Adipocyte (in vitro differentiated cells): ENCODE results near the gene SPATA24.

ENCODE experiments used
- DNase-seq: peaks from one replicate; pipeline ENCODE4 v3.0.0-alpha.2; 2015; ENCODE audit warnings: low read depth
- H3K27me3 ChIP-seq: replicated peaks from 2 replicates; pipeline ENCODE4 v1.7.0; 2013; ENCODE audit warnings: mild to moderate bottlenecking, low read length, moderate library complexity; ENCODE audit not compliant: control insufficient read depth, insufficient read depth
- H3K36me3 ChIP-seq: 2 replicates; pipeline ENCODE4 v1.7.0; 2013; ENCODE audit warnings: low read length, mild to moderate bottlenecking, moderate library complexity; ENCODE audit not compliant: control insufficient read depth, insufficient read depth, severe bottlenecking
- H3K4me1 ChIP-seq: 2 replicates; pipeline ENCODE4 v1.7.0; 2013; ENCODE audit warnings: mild to moderate bottlenecking, low read length, moderate library complexity; ENCODE audit not compliant: control insufficient read depth, insufficient read depth
- H3K4me3 ChIP-seq: 2 replicates; pipeline ENCODE4 v1.7.0; 2013; ENCODE audit warnings: mild to moderate bottlenecking, low read length, moderate library complexity
- H3K9ac ChIP-seq: 2 replicates; pipeline ENCODE4 v1.7.0; 2013; ENCODE audit warnings: mild to moderate bottlenecking, low read length, moderate library complexity
- H3K9me3 ChIP-seq: 2 replicates; pipeline ENCODE4 v1.7.0; 2013; ENCODE audit warnings: mild to moderate bottlenecking, low read length, moderate library complexity; ENCODE audit not compliant: control insufficient read depth

The SPATA24 gene

GRCh38 chr5:139435676-139436075 is 31.8 kb upstream of the SPATA24 start:
- Histone ChIP-seq H3K9me3 (no peaks in the 10 kb centered on the region), H3K36me3 (no peaks in the 10 kb centered on the region), H3K27me3 (no peaks in the 10 kb centered on the region), H3K4me3 (no peak overlapping the region), H3K9ac (no peak overlapping the region), H3K4me1 (peaks cover 6% of the 10 kb centered on the region)
- no peak for DNase-seq

GRCh38 chr5:139431706-139432105 is 27.8 kb upstream of the SPATA24 start:
- Histone ChIP-seq H3K4me3 (no peak overlapping the region), H3K36me3 (no peaks in the 10 kb centered on the region), H3K9me3 (no peaks in the 10 kb centered on the region), H3K27me3 (no peaks in the 10 kb centered on the region), H3K4me1 (no peaks in the 10 kb centered on the region), H3K9ac (no peak overlapping the region)
- DNase-seq: no peak

- DNase-seq: no peak
- no peak overlapping the region for H3K4me3 ChIP-seq
- no peaks in the 10 kb centered on the region for H3K9me3 ChIP-seq
- H3K9ac ChIP-seq: no peak overlapping the region
- no peaks in the 10 kb centered on the region for H3K27me3 ChIP-seq
- H3K36me3 ChIP-seq: no peaks in the 10 kb centered on the region
- peaks cover 8% of the 10 kb centered on the region for H3K4me1 ChIP-seq
These were observed 26.1 kb upstream of the SPATA24 start for GRCh38 chr5:139430015-139430414.

GRCh38 chr5:139426203-139426885 is 22.5 kb upstream of the SPATA24 start:
- H3K4me1 ChIP-seq: peaks cover 8% of the 10 kb centered on the region
- H3K27me3 ChIP-seq: no peaks in the 10 kb centered on the region
- H3K36me3 ChIP-seq: no peaks in the 10 kb centered on the region
- no peaks in the 10 kb centered on the region for H3K9me3 ChIP-seq
- peak; percentile 60 for DNase-seq
- no peak overlapping the region for H3K4me3 ChIP-seq
- H3K9ac ChIP-seq: no peak overlapping the region

- H3K4me1 ChIP-seq: peaks cover 8% of the 10 kb centered on the region
These were observed 21.6 kb upstream of the SPATA24 start for GRCh38 chr5:139425497-139425896.

GRCh38 chr5:139422307-139422893 is 18.5 kb upstream of the SPATA24 start:
- H3K27me3 ChIP-seq: no peaks in the 10 kb centered on the region
- H3K4me1 ChIP-seq: peaks cover 8% of the 10 kb centered on the region
- peak; percentile 87 for DNase-seq
- no peak overlapping the region for H3K4me3 ChIP-seq
- no peak overlapping the region for H3K9ac ChIP-seq
- H3K9me3 ChIP-seq: no peaks in the 10 kb centered on the region
- peaks cover 6% of the 10 kb centered on the region for H3K36me3 ChIP-seq

More at GRCh38 chr5:139425497-139425896, 21.6 kb upstream of the SPATA24 start:
- Histone ChIP-seq H3K9me3 (no peaks in the 10 kb centered on the region), H3K27me3 (no peaks in the 10 kb centered on the region), H3K9ac (no peak overlapping the region), H3K36me3 (peaks cover 2% of the 10 kb centered on the region), H3K4me3 (no peak overlapping the region)
- DNase-seq: no peak

- no peak for DNase-seq
- Histone ChIP-seq H3K4me1 (no peaks in the 10 kb centered on the region), H3K9ac (no peak overlapping the region), H3K4me3 (no peak overlapping the region), H3K9me3 (no peaks in the 10 kb centered on the region), H3K27me3 (no peaks in the 10 kb centered on the region), H3K36me3 (peaks cover 6% of the 10 kb centered on the region)
These were observed 15.6 kb upstream of the SPATA24 start for GRCh38 chr5:139419226-139420192.

GRCh38 chr5:139418793-139419192 is 14.9 kb upstream of the SPATA24 start:
- H3K4me1 ChIP-seq: no peaks in the 10 kb centered on the region
- no peaks in the 10 kb centered on the region for H3K27me3 ChIP-seq
- peaks cover 6% of the 10 kb centered on the region for H3K36me3 ChIP-seq
- H3K9ac ChIP-seq: no peak overlapping the region
- no peaks in the 10 kb centered on the region for H3K9me3 ChIP-seq
- H3K4me3 ChIP-seq: no peak overlapping the region
- no peak for DNase-seq

GRCh38 chr5:139417214-139417613 is 13.3 kb upstream of the SPATA24 start:
- no peaks in the 10 kb centered on the region for H3K9me3 ChIP-seq
- H3K27me3 ChIP-seq: no peaks in the 10 kb centered on the region
- DNase-seq: peak; percentile 3
- H3K4me3 ChIP-seq: no peak overlapping the region
- H3K4me1 ChIP-seq: no peaks in the 10 kb centered on the region
- no peak overlapping the region for H3K9ac ChIP-seq
- H3K36me3 ChIP-seq: peaks cover 6% of the 10 kb centered on the region

- Histone ChIP-seq H3K9me3 (no peaks in the 10 kb centered on the region), H3K36me3 (peaks cover 6% of the 10 kb centered on the region), H3K4me3 (no peak overlapping the region), H3K27me3 (no peaks in the 10 kb centered on the region), H3K4me1 (no peaks in the 10 kb centered on the region), H3K9ac (no peak overlapping the region)
- no peak for DNase-seq
These were observed 12.8 kb upstream of the SPATA24 start for GRCh38 chr5:139416651-139417050.

GRCh38 chr5:139415869-139416268 is 12.0 kb upstream of the SPATA24 start:
- DNase-seq: no peak
- no peak overlapping the region for H3K4me3 ChIP-seq
- H3K4me1 ChIP-seq: peaks cover 6% of the 10 kb centered on the region
- H3K27me3 ChIP-seq: no peaks in the 10 kb centered on the region
- no peak overlapping the region for H3K9ac ChIP-seq
- peaks cover 6% of the 10 kb centered on the region for H3K36me3 ChIP-seq
- H3K9me3 ChIP-seq: no peaks in the 10 kb centered on the region
